ENCODE results near the gene HEXD.
"Not testable (repeated sequence)": the region's sequence is repeated elsewhere in the genome, so short reads cannot be mapped to it uniquely, and the experiment has no call there.

Gene HEXD

DNA sequence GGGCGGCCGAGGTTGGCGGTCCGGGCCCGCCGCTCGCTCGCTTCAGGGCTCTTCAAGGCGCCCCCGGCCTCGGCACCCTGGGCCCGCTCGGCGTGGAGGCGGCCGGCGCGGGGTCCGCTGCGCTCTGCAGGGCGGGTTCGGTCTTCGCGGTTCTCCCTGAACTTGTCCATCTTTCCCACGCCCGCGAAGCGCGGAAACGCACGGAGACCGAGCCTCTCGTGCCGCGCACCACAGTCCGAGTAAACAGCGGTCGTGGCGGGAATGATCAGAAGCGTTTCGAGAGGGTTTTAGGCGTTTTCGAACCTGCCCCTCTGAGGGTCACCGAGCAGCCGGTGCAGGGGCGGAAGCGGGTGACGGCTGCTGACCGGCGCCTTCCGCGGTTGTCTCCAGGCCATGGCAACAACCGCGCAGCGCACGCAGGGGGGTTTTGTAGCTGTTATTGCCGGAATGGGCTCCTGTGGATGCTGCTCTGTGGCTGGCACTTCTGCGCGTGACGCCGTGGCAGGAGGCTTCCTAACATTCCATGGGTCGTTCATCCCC is 40.8 kb downstream of the HEXD start:
- peaks cover 32% of the 10 kb centered on the region for H3K36me3 ChIP-seq (ENCODE audit: control insufficient read depth, insufficient read depth, low read length)
- H3K27ac ChIP-seq (ENCODE audit: insufficient read depth, low read length, poor library complexity, severe bottlenecking) = peak overlapping the region; percentile 97
- H3K4me3 ChIP-seq (ENCODE audit: insufficient read depth, low read depth, low read length, poor library complexity, severe bottlenecking) = peak overlapping the region; percentile 63
- H3K27me3 ChIP-seq (replicated peaks; ENCODE audit: control insufficient read depth, insufficient read depth, low read length, poor library complexity, severe bottlenecking) = no peaks in the 10 kb centered on the region
- no peaks in the 10 kb centered on the region for H3K9me3 ChIP-seq (ENCODE audit: control insufficient read depth, low read length)
- peaks cover 9% of the 10 kb centered on the region for H3K4me1 ChIP-seq (ENCODE audit: control insufficient read depth, insufficient read depth, low read length, poor library complexity, severe bottlenecking)
- DNase-seq = peak; percentile 19 to 37 (median 21)

DNA sequence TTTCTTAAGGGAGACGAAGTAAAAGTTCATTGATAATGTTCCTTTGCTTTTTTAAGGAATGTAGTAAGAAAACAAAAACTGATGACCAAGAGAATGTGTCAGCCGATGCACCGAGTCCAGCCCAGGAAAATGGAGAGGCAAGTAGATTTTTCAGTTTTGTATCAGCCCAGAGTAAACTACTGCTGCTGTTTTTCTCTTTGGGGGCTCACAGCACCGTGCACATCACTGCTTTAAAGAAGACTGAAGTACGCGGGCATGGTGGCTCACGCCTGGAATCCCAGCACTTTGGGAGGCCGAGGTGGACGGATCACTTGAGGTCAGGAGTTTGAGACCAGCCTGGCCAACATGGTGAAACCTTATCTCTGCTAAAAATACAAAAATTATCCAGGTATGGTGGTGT is 41.8 kb downstream of the HEXD start:
- not testable (repeated sequence) for DNase-seq; H3K4me1 ChIP-seq (ENCODE audit: control insufficient read depth, insufficient read depth, low read length, poor library complexity, severe bottlenecking); H3K27ac ChIP-seq (ENCODE audit: insufficient read depth, low read length, poor library complexity, severe bottlenecking); H3K9me3 ChIP-seq (ENCODE audit: control insufficient read depth, low read length); H3K4me3 ChIP-seq (ENCODE audit: insufficient read depth, low read depth, low read length, poor library complexity, severe bottlenecking); H3K27me3 ChIP-seq (replicated peaks; ENCODE audit: control insufficient read depth, insufficient read depth, low read length, poor library complexity, severe bottlenecking)
- peaks cover 41% of the 10 kb centered on the region for H3K36me3 ChIP-seq (ENCODE audit: control insufficient read depth, insufficient read depth, low read length)

DNA sequence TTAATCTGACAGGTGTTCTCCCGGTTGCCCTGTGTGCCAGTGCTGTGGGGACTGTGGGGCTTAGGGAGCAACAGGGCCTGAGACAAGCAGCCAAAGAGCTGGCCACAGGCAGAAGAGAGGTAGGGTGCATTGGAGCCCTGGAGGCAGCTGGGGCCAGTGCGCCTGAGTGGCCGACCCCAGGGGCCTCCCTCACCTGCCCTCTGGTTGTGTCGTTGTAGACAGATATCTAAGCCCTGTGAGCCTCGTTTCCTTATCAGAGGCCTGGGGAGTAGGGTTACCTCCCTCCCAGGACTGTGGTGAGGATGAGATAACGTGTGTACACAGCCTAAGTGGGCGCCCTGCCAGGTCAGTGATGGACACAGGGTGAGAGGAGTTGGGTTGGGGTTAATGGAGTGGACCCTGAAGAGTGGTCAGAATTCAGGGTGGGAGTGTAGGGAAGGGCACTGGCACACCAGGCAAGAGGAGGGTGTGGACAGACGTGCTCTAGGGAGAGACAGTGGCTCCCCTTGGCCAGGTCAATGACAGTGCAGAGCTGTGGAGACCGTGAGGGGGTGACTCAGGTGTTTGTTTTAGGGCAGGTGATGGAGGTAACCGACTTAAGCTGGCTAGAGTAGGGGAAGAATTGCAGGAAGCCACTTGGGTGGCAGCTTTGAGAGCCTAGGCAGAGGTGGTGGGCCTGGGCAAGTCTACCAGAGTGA is 43.8 kb downstream of the HEXD start:
- DNase-seq = no peak
- H3K27me3 ChIP-seq (replicated peaks; ENCODE audit: control insufficient read depth, insufficient read depth, low read length, poor library complexity, severe bottlenecking) = no peaks in the 10 kb centered on the region
- H3K4me1 ChIP-seq (ENCODE audit: control insufficient read depth, insufficient read depth, low read length, poor library complexity, severe bottlenecking) = peaks cover 9% of the 10 kb centered on the region
- no peak overlapping the region for H3K27ac ChIP-seq (ENCODE audit: insufficient read depth, low read length, poor library complexity, severe bottlenecking)
- no peaks in the 10 kb centered on the region for H3K9me3 ChIP-seq (ENCODE audit: control insufficient read depth, low read length)
- H3K36me3 ChIP-seq (ENCODE audit: control insufficient read depth, insufficient read depth, low read length) = peaks cover 56% of the 10 kb centered on the region
- no peak overlapping the region for H3K4me3 ChIP-seq (ENCODE audit: insufficient read depth, low read depth, low read length, poor library complexity, severe bottlenecking)

DNA sequence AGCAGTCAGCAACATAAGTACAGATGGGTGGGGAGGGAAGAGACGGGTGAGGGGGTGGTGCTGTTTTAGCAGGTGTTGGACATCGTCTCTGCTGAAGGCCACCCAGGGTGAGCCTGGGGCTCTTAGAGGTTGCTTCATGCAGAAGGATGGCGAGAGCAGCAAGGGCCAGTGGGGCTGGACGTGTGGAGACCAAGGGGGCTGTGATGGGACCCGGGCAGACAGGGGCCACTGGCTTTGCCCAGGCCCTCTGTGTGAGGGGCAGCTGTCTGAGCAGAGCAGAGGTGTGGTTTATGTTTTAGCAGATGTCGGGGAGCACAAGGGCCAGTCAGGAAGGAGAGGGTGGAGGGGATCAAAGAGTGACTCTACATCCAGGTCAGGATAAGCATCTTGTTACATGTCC is 45.2 kb downstream of the HEXD start:
- Histone ChIP-seq H3K4me1 (ENCODE audit: control insufficient read depth, insufficient read depth, low read length, poor library complexity, severe bottlenecking) (no peaks in the 10 kb centered on the region), H3K27me3 (replicated peaks; ENCODE audit: control insufficient read depth, insufficient read depth, low read length, poor library complexity, severe bottlenecking) (no peaks in the 10 kb centered on the region), H3K27ac (ENCODE audit: insufficient read depth, low read length, poor library complexity, severe bottlenecking) (no peak overlapping the region), H3K9me3 (ENCODE audit: control insufficient read depth, low read length) (no peaks in the 10 kb centered on the region), H3K4me3 (ENCODE audit: insufficient read depth, low read depth, low read length, poor library complexity, severe bottlenecking) (no peak overlapping the region), H3K36me3 (ENCODE audit: control insufficient read depth, insufficient read depth, low read length) (peaks cover 58% of the 10 kb centered on the region)
- DNase-seq = no peak

DNA sequence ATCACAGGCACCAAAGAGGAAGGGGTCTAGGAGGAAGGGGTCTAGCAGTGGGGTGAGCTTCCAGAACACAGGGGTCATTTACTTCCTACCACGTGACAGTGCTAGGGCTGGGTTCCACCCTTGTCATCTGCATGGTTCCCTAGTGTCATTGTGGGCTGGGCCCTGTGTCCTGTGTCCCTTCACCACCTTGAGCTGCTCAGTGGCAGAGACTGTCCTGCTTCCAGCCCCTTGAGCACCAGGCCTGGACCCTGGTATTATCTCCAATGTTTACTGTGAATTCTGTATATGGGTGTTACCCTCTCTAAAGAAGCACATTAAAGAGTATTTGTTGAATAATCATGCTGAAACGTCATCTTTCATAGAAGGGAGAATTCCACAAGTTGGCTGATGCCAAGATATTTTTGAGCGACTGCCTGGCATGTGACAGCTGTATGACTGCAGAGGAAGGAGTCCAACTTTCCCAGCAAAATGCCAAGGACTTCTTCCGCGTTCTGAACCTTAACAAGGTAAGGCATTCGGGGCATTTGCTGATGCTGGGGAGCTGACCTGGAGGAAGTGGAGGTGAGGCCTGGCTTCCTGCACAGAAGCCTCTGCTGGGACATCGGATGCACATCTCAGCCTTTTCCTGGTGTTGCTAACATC is 45.9 kb downstream of the HEXD start:
- Histone ChIP-seq H3K9me3 (ENCODE audit: control insufficient read depth, low read length) (no peaks in the 10 kb centered on the region), H3K27me3 (replicated peaks; ENCODE audit: control insufficient read depth, insufficient read depth, low read length, poor library complexity, severe bottlenecking) (no peaks in the 10 kb centered on the region), H3K4me1 (ENCODE audit: control insufficient read depth, insufficient read depth, low read length, poor library complexity, severe bottlenecking) (no peaks in the 10 kb centered on the region), H3K27ac (ENCODE audit: insufficient read depth, low read length, poor library complexity, severe bottlenecking) (no peak overlapping the region), H3K4me3 (ENCODE audit: insufficient read depth, low read depth, low read length, poor library complexity, severe bottlenecking) (no peak overlapping the region), H3K36me3 (ENCODE audit: control insufficient read depth, insufficient read depth, low read length) (peaks cover 65% of the 10 kb centered on the region)
- no peak for DNase-seq

DNA sequence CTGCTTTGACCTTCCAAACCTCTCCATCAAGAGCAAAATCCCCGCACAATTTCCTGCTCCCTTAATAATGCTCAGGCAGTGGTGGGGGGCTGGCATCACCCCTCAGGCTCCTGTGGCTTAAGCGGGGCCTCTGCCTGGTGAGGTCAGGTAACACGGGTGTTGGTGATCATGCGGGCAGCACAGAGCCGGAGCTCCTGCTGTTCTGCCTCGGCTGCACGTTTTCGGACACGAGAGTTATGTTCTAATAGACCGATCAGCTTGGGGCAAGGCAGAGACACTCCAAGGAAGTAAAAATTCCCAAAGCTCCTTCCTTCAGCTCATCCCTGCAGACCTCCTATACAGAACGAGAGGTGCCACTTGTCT is 46.4 kb downstream of the HEXD start:
- H3K9me3 ChIP-seq (ENCODE audit: control insufficient read depth, low read length) = no peaks in the 10 kb centered on the region
- DNase-seq = no peak
- no peaks in the 10 kb centered on the region for H3K4me1 ChIP-seq (ENCODE audit: control insufficient read depth, insufficient read depth, low read length, poor library complexity, severe bottlenecking)
- H3K36me3 ChIP-seq (ENCODE audit: control insufficient read depth, insufficient read depth, low read length) = peaks cover 69% of the 10 kb centered on the region
- H3K27ac ChIP-seq (ENCODE audit: insufficient read depth, low read length, poor library complexity, severe bottlenecking) = no peak overlapping the region
- no peak overlapping the region for H3K4me3 ChIP-seq (ENCODE audit: insufficient read depth, low read depth, low read length, poor library complexity, severe bottlenecking)
- no peaks in the 10 kb centered on the region for H3K27me3 ChIP-seq (replicated peaks; ENCODE audit: control insufficient read depth, insufficient read depth, low read length, poor library complexity, severe bottlenecking)

DNA sequence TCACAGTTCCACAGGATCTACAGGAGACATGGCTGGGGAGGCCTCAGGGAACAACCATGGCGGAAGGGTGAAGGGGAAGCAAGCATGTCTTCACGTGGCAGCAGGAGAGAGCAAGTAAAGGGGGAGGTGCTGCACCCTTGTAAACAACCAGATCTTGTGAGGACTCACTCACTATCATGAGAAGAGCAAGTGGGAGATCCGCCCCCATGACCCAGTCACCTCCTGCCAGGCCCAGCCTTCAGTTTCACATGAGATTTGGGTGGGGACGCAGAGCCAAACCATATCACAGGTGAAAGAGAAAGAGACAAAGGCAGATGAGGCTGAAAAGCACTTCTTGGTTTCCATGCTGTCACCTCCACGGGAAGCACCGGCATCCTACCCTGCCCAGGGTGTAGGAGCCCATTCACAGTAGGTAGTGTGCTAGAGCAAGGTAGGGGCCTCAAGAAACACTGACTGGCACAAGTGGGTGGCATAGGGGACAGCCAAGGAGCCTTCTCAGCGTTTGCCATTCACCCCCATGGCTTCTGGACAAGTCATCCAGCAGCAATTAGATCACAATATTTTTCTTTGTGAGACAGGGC is 47.0 kb downstream of the HEXD start:
- Histone ChIP-seq H3K4me3 (ENCODE audit: insufficient read depth, low read depth, low read length, poor library complexity, severe bottlenecking) (no peak overlapping the region), H3K4me1 (ENCODE audit: control insufficient read depth, insufficient read depth, low read length, poor library complexity, severe bottlenecking) (no peaks in the 10 kb centered on the region), H3K27ac (ENCODE audit: insufficient read depth, low read length, poor library complexity, severe bottlenecking) (no peak overlapping the region), H3K27me3 (replicated peaks; ENCODE audit: control insufficient read depth, insufficient read depth, low read length, poor library complexity, severe bottlenecking) (no peaks in the 10 kb centered on the region), H3K36me3 (ENCODE audit: control insufficient read depth, insufficient read depth, low read length) (peaks cover 73% of the 10 kb centered on the region), H3K9me3 (ENCODE audit: control insufficient read depth, low read length) (no peaks in the 10 kb centered on the region)
- no peak for DNase-seq

DNA sequence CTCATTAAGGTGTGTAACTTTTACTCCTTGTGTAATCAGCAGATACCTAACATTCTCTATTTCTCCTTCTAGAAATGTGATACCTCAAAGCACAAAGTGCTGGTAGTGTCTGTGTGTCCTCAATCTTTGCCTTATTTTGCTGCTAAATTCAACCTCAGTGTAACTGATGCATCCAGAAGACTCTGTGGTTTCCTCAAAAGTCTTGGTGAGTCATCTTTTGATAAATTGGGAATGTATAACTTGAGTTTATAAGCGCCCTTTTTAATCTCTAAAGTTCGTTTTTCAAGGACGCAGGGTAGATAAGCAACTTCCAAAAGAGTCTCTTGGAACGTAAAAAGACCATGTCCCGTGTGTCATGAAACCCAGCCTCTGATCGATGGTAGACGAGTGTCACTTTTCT is 50.5 kb downstream of the HEXD start:
- Histone ChIP-seq H3K4me1 (ENCODE audit: control insufficient read depth, insufficient read depth, low read length, poor library complexity, severe bottlenecking) (no peaks in the 10 kb centered on the region), H3K36me3 (ENCODE audit: control insufficient read depth, insufficient read depth, low read length) (peaks cover 52% of the 10 kb centered on the region), H3K27ac (ENCODE audit: insufficient read depth, low read length, poor library complexity, severe bottlenecking) (no peak overlapping the region), H3K27me3 (replicated peaks; ENCODE audit: control insufficient read depth, insufficient read depth, low read length, poor library complexity, severe bottlenecking) (no peaks in the 10 kb centered on the region), H3K4me3 (ENCODE audit: insufficient read depth, low read depth, low read length, poor library complexity, severe bottlenecking) (no peak overlapping the region), H3K9me3 (ENCODE audit: control insufficient read depth, low read length) (no peaks in the 10 kb centered on the region)
- DNase-seq = no peak

DNA sequence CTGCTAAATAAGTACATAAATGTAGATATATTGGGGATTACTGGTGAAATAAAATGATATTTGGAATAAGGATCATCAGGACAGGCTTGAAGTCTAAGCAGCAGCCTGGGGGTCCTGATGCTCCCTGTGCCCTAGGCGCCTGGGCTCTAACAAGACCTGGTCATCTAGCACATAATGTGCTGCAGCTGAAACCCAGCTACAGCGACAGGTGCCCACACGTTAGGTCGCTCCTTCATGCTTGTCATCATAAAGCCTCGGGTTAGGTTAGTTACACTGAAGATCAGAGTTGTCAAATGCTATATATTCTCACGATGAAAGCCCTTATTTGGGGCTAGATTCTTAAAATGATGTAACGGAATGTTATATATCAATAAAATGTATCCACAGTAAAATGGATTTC is 51.9 kb downstream of the HEXD start:
- H3K4me3 ChIP-seq (ENCODE audit: insufficient read depth, low read depth, low read length, poor library complexity, severe bottlenecking) = no peak overlapping the region
- peaks cover 51% of the 10 kb centered on the region for H3K36me3 ChIP-seq (ENCODE audit: control insufficient read depth, insufficient read depth, low read length)

More for the DNA sequence above, 51.9 kb downstream of the HEXD start:
- DNase-seq = no peak
- H3K4me1 ChIP-seq (ENCODE audit: control insufficient read depth, insufficient read depth, low read length, poor library complexity, severe bottlenecking) = no peaks in the 10 kb centered on the region
- H3K9me3 ChIP-seq (ENCODE audit: control insufficient read depth, low read length) = no peaks in the 10 kb centered on the region
- no peaks in the 10 kb centered on the region for H3K27me3 ChIP-seq (replicated peaks; ENCODE audit: control insufficient read depth, insufficient read depth, low read length, poor library complexity, severe bottlenecking)
- no peak overlapping the region for H3K27ac ChIP-seq (ENCODE audit: insufficient read depth, low read length, poor library complexity, severe bottlenecking)
